WI38 (cell line): ENCODE measurements around the gene ABHD1.

Experiments
- H3K4me3 ChIP-seq: 2 replicates; pipeline ENCODE4 v1.5.1; 2011; ENCODE audit warnings: low read depth, mild to moderate bottlenecking, control low read depth, low read length
- TF ChIP-seq, protein P1 (sequence below): IDR thresholded peaks from 2 replicates; pipeline ENCODE4 v1.5.1; 2012; ENCODE audit warnings: low read depth, mild to moderate bottlenecking, control low read depth, low read length

Gene ABHD1

GRCh38 chr2:27095427-27095744, 28.2 kb upstream of the ABHD1 start:
- TF ChIP-seq, protein P1, sequence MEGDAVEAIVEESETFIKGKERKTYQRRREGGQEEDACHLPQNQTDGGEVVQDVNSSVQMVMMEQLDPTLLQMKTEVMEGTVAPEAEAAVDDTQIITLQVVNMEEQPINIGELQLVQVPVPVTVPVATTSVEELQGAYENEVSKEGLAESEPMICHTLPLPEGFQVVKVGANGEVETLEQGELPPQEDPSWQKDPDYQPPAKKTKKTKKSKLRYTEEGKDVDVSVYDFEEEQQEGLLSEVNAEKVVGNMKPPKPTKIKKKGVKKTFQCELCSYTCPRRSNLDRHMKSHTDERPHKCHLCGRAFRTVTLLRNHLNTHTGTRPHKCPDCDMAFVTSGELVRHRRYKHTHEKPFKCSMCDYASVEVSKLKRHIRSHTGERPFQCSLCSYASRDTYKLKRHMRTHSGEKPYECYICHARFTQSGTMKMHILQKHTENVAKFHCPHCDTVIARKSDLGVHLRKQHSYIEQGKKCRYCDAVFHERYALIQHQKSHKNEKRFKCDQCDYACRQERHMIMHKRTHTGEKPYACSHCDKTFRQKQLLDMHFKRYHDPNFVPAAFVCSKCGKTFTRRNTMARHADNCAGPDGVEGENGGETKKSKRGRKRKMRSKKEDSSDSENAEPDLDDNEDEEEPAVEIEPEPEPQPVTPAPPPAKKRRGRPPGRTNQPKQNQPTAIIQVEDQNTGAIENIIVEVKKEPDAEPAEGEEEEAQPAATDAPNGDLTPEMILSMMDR: no peak

GRCh38 chr2:27095745-27096651, 27.6 kb upstream of the ABHD1 start:
- TF ChIP-seq, protein P1: no peak
- peak overlapping the region; percentile 39 for H3K4me3 ChIP-seq

More at GRCh38 chr2:27095427-27095744, 28.2 kb upstream of the ABHD1 start:
- no peak overlapping the region for H3K4me3 ChIP-seq

- no peak overlapping the region for H3K4me3 ChIP-seq
- TF ChIP-seq, protein P1: no peak
Observed at GRCh38 chr2:27096748-27097297, 26.8 kb upstream of the ABHD1 start.

DNA sequence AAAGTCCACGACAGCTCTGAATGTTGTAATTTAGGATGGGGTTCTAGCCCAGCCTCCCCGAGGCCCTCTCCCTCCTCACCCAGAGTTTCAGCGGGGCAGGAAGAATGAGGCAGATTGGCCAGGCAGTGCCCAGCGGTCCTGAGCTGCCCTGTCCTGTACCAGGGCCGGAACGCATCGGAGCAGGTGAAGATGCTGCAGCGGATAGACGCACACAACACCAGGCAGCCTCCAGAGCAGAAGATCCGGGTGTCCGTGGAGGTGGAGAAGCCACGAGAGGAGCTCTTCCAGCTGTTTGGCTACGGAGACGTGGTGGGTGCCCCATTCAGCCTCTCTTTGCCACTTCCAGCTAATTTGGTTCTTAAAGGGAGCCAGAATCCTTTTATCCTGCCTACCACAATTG, 26.3 kb upstream of the ABHD1 start:
- no peak overlapping the region for H3K4me3 ChIP-seq
- TF ChIP-seq, protein P1: no peak

- TF ChIP-seq, protein P1: no peak
- H3K4me3 ChIP-seq: no peak overlapping the region
Observed at GRCh38 chr2:27099334-27099955, 24.2 kb upstream of the ABHD1 start.

DNA sequence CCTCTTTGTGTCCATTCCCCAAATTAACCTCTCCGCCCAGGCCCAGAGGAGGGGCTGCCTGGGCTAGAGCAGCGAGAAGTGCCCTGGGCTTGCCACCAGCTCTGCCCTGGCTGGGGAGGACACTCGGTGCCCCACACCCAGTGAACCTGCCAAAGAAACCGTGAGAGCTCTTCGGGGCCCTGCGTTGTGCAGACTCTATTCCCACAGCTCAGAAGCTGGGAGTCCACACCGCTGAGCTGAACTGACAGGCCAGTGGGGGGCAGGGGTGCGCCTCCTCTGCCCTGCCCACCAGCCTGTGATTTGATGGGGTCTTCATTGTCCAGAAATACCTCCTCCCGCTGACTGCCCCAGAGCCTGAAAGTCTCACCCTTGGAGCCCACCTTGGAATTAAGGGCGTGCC, 23.6 kb upstream of the ABHD1 start:
- H3K4me3 ChIP-seq: no peak overlapping the region
- TF ChIP-seq, protein P1: no peak

DNA sequence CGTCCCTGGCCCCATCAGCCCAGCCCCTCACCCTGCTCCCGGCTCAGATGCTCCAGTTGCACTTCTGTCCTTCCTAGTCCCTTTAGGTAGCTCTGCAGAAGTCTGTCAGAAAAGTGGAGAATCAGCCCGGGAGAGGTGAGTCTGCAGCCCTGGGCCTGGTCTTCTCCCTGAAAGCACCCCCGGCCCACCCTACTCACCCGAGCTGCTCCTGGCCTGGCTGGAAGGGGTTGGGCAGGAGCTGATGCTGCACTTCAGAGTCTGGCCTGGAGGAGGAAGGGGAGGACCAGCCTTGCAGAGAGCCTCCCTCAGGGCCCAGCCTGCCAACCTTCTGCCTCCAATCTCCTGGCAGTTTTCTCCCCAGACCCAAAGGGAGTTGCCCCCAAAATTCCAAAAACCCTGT, 21.3 kb upstream of the ABHD1 start:
- TF ChIP-seq, protein P1: no peak
- no peak overlapping the region for H3K4me3 ChIP-seq
